Choroid plexus epithelial cell (primary cell): ENCODE results near the gene DROSHA.
A peak's percentile ranks its signal among the peaks of the same experiment; 100 is the strongest.

ENCODE experiments used
- DNase-seq: peaks from one replicate; pipeline ENCODE4 v3.0.0-alpha.2; 2010; ENCODE audit warnings: low read depth
- H3K4me3 ChIP-seq: 2 replicates; pipeline ENCODE4 v1.5.1; 2011; ENCODE audit warnings: low read depth, mild to moderate bottlenecking, control low read depth, low read length, moderate library complexity
- CTCF ChIP-seq: conservative IDR thresholded peaks from 2 replicates; pipeline ENCODE4 v1.5.1; 2011; ENCODE audit warnings: low read depth, mild to moderate bottlenecking, control low read depth, inconsistent platforms, low read length, moderate library complexity

DROSHA gene

GRCh38 chr5:31413030-31413812 is 118.7 kb downstream of the DROSHA start:
- H3K4me3 ChIP-seq = no peak overlapping the region
- no peak for TF ChIP-seq CTCF
- DNase-seq = peak; percentile 12

- DNase-seq = peak; percentile 61
- H3K4me3 ChIP-seq = no peak overlapping the region
- no peak for TF ChIP-seq CTCF
These were observed 119.6 kb downstream of the DROSHA start for GRCh38 chr5:31412324-31412723.

GRCh38 chr5:31410089-31410488 is 121.8 kb downstream of the DROSHA start:
- no peak overlapping the region for H3K4me3 ChIP-seq
- DNase-seq = no peak
- TF ChIP-seq CTCF = no peak

GRCh38 chr5:31408814-31409213 is 123.1 kb downstream of the DROSHA start:
- DNase-seq = peak; percentile 57
- H3K4me3 ChIP-seq = no peak overlapping the region
- no peak for TF ChIP-seq CTCF

GRCh38 chr5:31407921-31408693 is 123.8 kb downstream of the DROSHA start:
- H3K4me3 ChIP-seq = no peak overlapping the region
- DNase-seq = peak; percentile 16
- TF ChIP-seq CTCF = no peak

DNA sequence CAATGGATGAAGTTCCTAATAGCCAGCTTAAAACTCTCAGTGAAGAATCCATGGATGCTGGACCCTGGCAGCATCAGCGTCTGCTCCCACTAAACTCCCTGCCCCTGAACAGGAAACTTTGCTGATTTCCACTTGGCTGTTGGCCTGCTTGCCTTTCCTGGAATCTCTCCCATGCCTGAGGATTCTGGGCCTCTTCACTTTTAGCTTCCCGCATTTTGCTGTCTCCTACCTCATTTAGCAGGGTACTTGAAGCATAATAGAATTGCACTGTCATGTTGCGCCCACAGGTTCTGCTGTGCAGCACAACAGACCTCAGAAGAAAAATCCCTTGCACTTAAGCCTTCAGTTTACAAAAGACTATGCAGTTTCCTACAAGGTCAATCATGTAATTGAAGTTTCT is 127.6 kb downstream of the DROSHA start:
- DNase-seq = no peak
- TF ChIP-seq CTCF = no peak
- no peak overlapping the region for H3K4me3 ChIP-seq
